HG03558 (cell line): ENCODE results near the gene CD72.

Source experiments
- ATAC-seq: cut with Tn5 transposase; IDR thresholded peaks from one replicate; pipeline ENCODE4 v1.9.1; 2021; ENCODE audit warnings: moderate number of reproducible peaks; ENCODE audit not compliant: unreplicated experiment; ENCODE audit errors: extremely low read depth

CD72 gene

DNA sequence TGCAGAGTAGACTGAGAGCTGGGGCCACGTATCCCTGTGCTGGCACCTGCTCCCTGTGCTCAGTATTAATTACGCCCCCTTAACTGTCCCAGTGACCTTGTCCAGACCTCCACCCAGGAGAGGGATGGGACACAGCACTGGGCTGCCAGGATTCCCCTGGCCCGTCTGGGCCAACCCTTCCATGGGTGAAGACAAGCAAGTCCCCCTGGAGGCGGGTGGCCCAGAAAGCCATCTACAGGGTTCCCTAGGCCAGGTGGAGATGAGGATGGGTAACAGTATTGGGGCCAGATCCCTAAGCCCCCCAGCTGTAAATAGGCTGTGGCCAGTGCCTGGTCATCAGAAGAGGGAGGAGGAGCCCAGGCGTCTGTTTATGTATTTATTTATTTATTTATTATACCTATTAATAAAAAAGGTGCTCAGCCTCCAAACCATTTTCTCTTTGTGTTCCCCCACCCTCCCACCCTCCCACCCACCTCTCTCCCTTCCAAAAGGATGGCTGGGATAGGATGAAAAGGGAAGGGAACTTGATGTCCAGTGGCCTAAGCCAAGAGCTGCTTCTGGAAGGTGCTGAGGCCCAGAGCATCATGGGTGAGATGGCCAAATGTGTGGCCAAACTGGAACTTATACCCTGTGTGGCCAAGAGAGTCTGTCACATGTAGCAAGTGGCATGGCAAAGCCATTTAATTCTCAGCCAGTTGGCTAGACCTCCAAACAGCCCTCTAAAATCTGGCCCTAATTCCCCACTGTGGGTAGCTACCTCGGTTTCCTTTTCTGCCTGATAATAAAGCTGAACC lies 56.5 kb downstream of the CD72 start:
- ATAC-seq, result no peak

DNA sequence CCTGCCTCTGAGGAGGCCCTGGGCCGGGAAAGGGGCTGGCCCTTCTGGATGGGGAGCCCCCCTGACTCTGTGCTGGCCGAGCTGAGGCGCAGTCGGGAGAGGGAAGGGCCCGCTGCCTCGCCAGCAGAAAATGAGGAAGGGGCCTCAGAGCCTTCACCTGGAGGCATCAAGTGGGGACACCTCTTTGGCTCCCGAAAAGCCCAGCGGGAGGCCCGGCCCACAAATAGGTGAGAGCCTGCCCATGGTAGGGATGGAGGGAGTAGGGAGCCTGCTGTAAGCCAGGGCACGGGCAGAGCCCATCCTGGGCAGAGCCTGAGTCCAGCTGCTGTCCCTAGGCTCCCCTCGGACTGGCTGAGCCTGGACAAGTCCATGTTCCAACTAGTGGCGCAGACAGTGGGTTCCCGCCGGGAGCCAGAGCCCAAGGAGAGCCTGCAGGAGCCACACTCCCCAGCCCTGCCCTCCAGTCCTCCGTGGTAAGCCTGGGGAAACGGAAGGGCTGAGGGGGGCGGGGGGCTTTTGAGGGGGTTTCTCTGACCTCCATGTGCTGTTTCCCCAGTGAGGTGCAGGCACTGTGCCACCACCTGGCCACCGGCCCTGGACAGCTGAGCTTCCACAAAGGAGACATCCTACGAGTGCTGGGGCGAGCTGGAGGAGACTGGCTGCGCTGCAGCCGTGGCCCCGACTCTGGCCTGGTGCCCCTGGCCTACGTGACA lies 57.4 kb downstream of the CD72 start:
- ATAC-seq, result no peak
